ENCODE data around the gene DCHS1.

The DCHS1 gene

GRCh38 chr11:6646071-6646470 is 9.5 kb downstream of the DCHS1 start:
- no peak for DNase-seq (ENCODE audit: low read depth)

DNA sequence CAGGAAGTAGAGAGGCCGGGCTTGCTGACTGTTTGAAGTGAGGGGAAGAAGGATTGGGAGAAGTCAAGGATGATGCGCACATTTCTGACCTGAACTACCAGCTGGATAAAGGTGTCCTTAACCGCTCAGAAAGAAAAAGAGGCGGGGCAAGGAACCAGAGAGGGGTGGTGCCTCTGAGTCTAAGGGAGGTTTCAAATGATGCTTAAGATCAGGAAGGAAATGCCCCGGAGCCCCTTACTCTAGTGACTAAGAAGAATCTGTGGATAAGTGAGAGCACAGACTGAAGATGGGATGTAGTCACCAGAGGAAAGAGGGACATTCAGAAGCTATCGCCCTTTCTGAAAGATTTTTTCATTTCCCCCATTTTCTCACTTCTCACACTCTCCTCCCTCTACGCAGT is 12.7 kb downstream of the DCHS1 start:
- DNase-seq (ENCODE audit: low read depth): no peak

- DNase-seq (ENCODE audit: low read depth): no peak
Observed at GRCh38 chr11:6640985-6641701, 14.5 kb downstream of the DCHS1 start.

- no peak for DNase-seq (ENCODE audit: low read depth)
Observed at GRCh38 chr11:6640036-6640984, 15.3 kb downstream of the DCHS1 start.

- DNase-seq (ENCODE audit: low read depth): no peak
Observed at GRCh38 chr11:6638429-6638828, 17.2 kb downstream of the DCHS1 start.

- DNase-seq (ENCODE audit: low read depth): no peak
Observed at GRCh38 chr11:6637871-6638270, 17.7 kb downstream of the DCHS1 start.

DNA sequence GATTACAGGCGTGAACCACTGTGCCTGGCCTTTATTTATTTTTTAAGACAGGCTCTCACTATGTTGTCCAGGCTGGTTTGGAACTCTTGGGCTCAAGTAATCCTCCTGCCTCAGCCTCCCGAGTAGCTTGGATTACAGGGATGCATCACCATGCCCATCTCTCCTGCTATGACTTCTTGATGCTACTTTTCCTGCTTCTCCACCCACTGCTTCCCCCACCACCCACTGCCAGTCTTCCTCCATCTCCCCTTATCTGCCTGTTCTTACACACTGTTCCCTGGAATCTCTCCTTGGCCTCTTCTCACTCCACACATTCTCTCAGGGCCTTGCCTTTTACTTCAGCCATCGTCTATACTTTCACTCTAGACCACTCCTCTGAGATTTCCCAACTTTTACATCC is 19.1 kb downstream of the DCHS1 start:
- no peak for DNase-seq (ENCODE audit: low read depth)

- no peak for DNase-seq (ENCODE audit: low read depth)
Observed at GRCh38 chr11:6635082-6635932, 20.3 kb downstream of the DCHS1 start.

DNA sequence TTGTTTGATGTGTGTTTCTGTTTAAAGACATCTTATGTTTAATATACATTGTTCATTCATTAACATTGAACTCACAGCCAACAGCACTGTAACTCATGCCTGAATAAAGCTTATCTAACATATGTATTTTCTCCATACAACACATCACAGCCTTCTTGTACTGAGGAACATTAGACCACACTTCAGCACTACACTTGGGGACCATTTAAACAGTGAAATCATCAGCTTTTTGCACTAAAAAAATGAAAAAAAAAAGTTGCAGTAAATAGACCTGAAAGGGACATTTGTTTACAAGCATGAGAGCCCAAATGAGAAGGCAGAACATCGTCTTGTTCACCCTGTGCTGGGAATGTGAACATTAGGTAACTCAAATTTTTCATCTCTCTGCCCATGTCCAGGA is 21.1 kb downstream of the DCHS1 start:
- no peak for DNase-seq (ENCODE audit: low read depth)

DNA sequence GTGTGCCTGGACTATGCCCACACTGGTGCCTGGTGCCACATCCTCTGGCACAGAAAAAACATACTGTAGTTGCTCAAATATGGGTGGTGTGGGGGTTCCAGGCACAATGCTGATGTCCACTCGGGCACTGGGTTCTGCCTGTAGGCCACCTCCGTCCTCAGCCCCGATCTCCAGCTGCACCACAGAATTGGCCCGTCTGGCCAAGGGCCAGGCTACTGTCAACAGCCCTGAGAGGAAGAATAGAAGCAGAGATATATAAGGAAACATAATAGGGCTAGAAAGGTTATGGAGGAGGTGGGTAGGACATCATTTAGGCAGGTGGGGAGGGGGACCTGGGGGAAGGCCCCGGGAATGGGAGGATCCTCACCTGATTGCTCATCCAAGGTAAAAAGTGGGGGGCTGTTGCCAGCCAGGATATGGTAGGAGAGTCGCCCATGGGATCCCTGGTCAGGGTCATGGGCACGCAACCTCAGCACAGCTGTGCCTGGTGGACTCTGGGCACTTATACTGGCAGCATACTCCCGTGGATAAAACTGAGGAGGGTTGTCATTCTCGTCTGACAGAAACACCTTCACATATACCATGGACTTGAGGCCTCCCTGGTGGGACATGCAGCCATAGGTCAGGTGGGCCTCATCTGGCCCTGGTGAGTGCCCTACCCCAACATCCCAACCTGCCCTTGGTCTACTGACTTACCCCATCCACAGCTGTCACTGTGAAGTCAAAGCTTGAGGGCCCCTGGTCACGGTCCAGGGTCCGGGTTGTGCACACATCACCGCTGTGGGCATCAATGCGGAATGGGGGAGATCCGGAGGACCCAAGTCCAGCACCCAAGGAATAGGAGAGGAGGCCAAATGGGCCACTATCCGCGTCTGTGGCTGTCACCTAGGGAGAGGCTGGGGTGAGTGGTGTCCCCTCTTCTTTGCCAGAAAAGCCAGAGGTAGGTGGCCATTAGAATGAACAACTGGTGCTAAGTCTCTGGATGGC is 21.9 kb downstream of the DCHS1 start:
- no peak for DNase-seq (ENCODE audit: low read depth)

- no peak for DNase-seq (ENCODE audit: low read depth)
Observed at GRCh38 chr11:6632116-6633073, 23.2 kb downstream of the DCHS1 start.

GRCh38 chr11:6631361-6631890 is 24.2 kb downstream of the DCHS1 start:
- DNase-seq (ENCODE audit: low read depth): no peak

DNA sequence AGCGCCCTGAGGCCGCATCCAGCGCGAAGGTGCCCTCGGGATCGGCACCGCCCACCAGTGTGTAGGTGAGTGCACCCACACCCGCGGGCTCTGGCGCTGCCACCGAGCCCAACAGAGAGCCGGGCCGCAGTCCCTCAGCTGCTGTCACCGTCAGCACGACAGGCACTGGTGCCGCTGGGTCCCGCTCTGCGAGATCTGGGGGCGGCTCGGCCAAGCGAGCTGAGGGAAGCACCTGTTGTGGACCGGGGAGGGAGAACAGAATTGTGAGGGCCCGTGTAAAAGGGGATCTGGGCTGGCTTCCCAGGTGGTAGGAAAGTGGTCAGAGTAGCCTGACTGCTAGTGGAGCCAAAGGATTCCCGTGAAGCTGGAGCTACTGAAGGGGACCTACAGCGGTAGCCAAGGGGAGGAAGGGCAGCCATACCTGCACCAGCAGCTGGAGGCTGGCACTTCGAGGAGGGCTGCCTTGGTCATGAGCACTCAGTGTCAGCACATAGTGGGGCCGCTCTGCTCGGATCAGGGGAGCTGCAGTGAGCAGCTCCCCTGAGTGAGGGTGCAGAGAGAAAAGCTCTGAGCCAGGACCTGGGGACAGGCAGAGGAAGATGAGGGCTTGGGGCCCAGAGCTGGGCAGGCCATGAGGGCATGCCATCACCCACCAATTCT is 24.8 kb downstream of the DCHS1 start:
- no peak for DNase-seq (ENCODE audit: low read depth)

- no peak for DNase-seq (ENCODE audit: low read depth)
Observed at GRCh38 chr11:6629892-6630631, 25.5 kb downstream of the DCHS1 start.

GRCh38 chr11:6629573-6629891 is 26.1 kb downstream of the DCHS1 start:
- no peak for DNase-seq (ENCODE audit: low read depth)

DNA sequence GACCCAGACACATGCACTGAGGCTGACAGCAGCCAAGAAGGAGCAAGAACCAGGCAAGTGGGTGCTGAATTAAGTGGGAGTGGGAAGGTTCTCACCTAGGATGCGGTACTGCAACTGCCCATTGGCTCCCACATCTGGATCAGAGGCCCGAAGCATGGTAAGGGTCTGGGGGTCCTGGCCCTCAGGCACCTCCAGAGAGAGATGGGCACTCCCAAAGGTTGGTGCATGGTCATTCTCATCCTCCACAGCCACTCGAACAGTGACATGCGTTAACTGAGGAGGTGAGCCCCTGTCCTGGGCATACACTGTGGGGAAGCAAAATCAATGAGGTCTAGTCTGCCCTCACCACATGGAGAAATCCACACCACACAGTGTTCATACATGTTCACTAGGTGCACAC is 27.1 kb downstream of the DCHS1 start:
- no peak for DNase-seq (ENCODE audit: low read depth)

- no peak for DNase-seq (ENCODE audit: low read depth)
Observed at GRCh38 chr11:6627762-6628241, 27.8 kb downstream of the DCHS1 start.

GRCh38 chr11:6626971-6627761 is 28.4 kb downstream of the DCHS1 start:
- no peak for DNase-seq (ENCODE audit: low read depth)

Measured in activated gamma-delta T cell treated with anti-CD3 and anti-CD28 coated beads, Interleukin-2, amount 50 U/mL, for 16 hours (primary cell).